HG03280 (cell line): ENCODE results near the gene PRR36.
"Not testable (repeated sequence)": the region's sequence is repeated elsewhere in the genome, so short reads cannot be mapped to it uniquely, and the experiment has no call there.

Experiments
- ATAC-seq: cut with Tn5 transposase; IDR thresholded peaks from one replicate; pipeline ENCODE4 v1.9.1; 2021; ENCODE audit warnings: mild to moderate bottlenecking, moderate library complexity; ENCODE audit not compliant: unreplicated experiment

The PRR36 gene

GRCh38 chr19:7860714-7861618, 13.2 kb downstream of the PRR36 start:
- no peak for ATAC-seq

DNA sequence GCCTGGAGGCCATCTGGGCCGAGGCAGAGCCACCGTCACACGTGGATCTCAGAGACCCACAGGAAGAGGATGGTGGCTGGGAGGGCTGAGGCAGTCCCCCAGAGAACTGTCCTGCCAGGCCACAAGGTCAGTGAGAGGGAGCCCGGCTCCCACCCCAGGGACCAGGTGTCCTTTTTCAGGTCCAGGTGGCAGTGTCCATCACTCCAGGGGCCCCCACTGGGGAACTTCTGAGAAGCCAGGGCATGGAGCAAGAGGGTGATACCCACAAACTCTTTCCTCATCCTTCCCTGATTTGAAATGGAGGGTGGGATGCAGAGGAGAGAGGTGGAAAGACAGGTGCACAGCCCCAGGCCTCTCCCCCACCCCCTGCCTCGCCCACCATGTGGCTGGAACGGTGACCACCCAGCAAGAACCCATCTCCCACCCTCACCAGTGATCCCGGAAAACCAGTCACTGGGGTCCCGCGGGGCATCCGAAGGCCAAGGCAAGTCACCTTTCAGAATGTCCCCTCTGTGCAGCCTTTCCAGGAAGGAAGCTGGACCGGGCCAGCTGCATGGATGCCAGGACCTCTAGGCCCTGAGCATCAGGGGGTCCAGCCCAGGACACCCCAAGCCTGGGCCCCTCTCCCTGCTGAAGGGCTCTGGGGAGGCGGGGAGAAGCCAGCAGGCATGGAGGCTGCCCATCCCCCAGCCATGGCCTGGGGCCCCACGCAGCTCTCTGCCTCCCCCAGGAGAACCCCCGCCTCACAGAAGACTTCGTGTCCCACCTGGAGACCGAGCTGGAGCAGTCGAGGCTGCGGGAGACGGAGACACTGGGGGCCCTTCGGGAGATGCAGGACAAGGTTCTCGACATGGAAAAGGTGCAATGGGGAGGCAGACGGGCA, 14.1 kb downstream of the PRR36 start:
- no peak for ATAC-seq

- ATAC-seq: not testable (repeated sequence)
Observed at GRCh38 chr19:7859087-7859486, 15.1 kb downstream of the PRR36 start.

DNA sequence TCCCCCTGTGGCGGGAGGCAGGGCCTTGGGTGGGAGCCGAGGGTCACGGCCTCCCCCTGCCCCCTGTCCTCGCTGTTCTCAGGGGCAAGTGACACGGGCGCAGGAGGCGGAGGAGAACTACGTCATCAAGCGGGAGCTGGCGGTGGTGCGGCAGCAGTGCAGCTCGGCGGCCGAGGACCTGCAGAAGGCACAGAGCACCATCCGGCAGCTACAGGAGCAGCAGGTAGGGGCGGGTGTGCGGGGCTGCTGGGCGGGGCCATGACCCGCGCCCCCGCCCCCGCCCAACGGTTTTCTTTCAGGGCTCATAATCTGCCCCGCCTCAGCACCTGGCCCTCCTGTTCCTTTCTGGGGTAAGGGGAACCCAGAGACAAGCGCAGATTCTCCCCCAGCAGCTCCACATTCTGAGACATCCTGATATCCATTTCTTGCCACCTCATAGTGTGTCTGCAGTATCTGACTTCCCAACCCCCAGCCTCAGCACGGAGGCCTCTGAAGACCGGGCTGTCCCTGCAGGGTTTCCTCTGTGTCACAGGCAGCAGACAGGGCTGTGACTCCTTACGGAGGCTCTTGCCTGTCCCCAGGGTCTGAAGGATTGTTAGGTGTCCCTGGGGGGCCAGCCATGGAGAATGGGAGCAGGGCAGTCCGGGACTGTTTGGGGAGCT, 15.9 kb downstream of the PRR36 start:
- no peak for ATAC-seq

- ATAC-seq: no peak
Observed at GRCh38 chr19:7857727-7858108, 16.5 kb downstream of the PRR36 start.

- no peak for ATAC-seq
Observed at GRCh38 chr19:7856679-7857663, 17.2 kb downstream of the PRR36 start.

DNA sequence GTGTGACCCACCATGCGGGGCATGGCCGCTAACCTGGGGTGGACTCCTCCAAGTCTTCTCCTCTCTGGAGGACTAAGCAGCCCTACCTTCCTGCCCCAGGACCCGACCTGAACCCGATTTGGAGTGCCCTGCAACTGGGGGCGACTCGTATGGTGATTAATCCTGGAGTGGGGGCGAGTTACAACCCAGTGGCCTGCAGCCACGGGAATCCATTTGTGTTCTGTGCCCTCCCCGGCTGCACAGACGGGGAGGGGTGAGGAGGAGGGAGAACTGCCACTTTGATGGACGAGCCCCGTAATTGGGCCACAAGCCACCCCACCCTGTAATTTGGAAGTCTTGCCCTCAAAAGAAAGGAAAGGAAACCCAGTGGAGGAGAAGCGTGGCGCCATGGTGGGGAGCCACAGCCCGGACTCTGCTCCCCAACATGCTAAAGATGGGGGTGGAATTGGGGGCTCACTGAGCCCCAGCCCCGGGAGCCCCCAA, 18.0 kb downstream of the PRR36 start:
- ATAC-seq: no peak

DNA sequence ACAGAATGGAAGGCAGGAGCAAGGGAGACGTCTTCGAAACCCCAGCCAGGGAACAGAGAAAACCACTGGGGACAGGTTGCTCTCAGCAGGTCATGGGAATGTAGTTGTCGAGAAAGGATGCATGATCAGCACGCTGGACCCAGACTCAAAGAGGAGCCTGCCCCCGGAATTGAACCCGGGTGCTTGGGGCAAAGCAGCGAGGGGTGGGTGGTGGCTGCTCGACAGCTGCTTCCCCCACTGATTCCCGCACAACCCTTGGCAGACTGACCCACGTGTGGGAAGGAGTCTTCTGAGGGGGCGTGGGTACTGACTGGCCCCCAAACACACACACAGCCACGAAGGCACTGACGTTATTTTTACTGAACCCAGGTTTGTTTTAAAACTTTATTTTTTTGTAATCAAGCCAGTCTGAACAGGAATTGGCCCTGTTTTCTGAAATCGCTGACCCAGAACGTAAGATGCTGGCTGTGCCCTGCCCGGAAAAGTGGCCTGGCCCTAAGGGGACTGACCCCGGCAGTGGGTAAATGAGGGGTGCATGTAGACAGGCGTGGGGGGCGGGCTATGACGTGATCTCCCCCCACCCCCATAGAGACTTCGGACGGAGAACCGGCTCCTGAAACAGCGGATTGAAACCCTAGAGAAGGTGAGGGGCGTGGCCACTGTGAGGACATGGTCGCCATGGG, 18.6 kb downstream of the PRR36 start:
- ATAC-seq: no peak

DNA sequence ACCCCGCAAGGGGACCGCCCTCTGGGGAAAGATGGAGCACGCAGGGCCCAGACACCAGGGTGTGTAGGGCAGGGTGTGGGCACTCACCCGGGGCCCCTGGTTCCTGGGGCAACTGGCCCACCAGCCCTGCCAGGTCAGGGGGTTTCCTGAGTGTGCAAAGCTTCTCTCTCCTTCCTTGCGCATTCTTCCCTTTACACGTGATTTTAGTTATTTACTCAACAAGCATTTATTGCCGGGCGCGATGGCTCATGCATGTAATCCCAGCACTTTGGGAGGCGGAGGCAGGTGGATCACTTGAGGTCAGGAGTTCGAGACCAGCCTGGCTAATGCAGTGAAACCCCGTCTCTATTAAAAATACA, 20.4 kb downstream of the PRR36 start:
- ATAC-seq: no peak

- no peak for ATAC-seq
Observed at GRCh38 chr19:7852851-7853769, 21.1 kb downstream of the PRR36 start.

DNA sequence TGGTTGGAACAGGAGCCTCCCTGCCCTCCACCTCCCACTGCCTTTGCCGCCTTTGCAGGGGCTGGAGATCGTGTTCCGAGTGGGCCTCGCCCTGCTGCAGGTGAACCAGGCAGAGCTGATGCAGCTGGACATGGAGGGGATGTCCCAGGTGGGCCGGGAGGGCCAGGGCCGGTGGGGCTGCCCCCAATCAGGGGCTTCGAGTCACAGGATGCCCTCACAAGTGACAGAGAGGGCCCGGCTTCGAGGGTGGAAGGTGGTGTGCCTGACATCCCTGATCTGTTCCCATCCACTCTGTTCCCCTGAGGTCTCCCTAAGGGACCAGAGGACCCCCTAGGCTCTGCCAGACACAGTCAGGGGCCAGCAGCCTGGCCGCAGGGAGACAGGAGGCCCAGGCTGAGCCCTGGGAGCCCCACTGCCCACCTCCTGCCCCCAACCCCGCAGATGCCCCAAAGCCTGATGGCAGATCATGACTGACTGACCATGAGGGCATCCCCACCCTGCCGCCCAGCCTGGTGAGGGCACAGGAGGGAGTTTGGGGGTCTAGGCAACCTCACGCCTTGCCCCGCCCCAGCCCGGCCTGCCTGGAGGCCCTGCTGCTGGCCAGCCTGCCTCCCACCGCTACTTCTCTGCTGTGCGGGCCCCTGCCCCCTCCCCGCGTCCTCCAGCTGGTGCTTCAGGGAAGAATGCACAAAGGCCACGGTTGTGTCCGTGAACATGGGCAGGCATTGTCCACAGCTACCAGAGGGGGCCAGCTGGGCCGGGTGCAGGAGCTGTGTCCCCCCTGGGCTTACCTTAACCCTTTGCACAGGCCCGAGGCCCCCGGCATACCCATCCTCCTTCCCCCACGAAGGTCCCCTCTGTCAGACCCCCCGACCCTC, 22.3 kb downstream of the PRR36 start:
- ATAC-seq: no peak

GRCh38 chr19:7850945-7851622, 23.1 kb downstream of the PRR36 start:
- no peak for ATAC-seq

- ATAC-seq: no peak
Observed at GRCh38 chr19:7850000-7850813, 24.0 kb downstream of the PRR36 start.

- ATAC-seq: no peak
Observed at GRCh38 chr19:7849631-7849999, 24.6 kb downstream of the PRR36 start.

DNA sequence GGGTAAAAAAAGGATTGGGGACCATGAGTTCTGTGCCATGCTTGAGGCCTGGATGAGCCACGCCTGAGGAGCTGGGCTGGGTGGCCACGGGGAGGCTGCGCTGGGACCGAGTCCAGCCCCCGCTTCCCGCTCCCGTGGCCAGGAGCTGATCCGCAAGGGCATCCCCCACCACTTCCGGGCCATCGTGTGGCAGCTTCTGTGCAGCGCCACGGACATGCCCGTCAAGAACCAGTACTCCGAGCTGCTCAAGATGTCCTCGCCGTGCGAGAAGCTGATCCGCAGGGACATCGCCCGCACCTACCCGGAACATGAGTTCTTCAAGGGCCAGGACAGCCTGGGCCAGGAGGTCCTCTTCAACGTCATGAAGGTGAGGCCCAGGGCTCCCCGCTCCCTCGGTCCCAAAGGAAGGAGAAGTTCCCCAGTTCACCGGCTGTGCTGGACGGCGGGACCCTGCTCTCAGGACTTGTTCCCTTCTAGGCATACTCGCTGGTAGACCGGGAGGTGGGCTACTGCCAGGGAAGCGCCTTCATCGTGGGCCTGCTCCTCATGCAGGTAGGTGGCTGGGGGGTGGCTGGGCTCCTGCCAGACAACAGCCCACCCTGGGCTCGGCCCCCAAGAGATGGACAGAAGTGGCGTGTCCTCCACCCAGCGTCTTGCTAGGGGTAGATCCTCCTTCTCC, 25.3 kb downstream of the PRR36 start:
- ATAC-seq: no peak

DNA sequence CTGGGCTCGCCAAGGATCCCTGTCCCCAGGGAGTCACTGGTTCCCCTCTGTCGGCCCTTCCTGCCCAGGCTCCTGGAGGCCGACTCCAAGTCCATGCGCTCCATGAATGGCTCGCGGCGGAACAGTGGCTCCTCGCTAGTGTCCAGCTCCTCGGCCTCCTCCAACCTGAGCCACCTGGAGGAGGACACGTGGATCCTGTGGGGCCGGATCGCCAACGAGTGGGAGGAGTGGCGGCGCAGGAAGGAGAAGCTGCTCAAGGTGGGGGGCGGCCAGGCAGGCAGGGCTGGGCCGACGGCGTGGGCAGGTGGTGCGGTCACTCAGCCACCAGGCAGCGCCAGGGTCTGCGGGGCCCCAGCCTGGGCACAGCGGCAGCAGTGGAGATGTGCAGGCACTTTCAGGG, 26.5 kb downstream of the PRR36 start:
- ATAC-seq: no peak
